Measurements from ENCODE around the gene SPATA13. TPM values are rescaled to one million over a fixed set of nuclear protein-coding genes. Genes with fewer than 3 reads are reported as not detected.

Gene SPATA13
- total and polyA plus RNA-seq, 10 of the 15 experiments (the other 5 are each of a cell fraction or from before 2014, with no cell fraction given): 2.4 to 11.1 (median 10.2) TPM

GRCh38 chr13:24218338-24218737 lies 57.8 kb downstream of the SPATA13 start (continued):
- TF ChIP-seq, protein P1, sequence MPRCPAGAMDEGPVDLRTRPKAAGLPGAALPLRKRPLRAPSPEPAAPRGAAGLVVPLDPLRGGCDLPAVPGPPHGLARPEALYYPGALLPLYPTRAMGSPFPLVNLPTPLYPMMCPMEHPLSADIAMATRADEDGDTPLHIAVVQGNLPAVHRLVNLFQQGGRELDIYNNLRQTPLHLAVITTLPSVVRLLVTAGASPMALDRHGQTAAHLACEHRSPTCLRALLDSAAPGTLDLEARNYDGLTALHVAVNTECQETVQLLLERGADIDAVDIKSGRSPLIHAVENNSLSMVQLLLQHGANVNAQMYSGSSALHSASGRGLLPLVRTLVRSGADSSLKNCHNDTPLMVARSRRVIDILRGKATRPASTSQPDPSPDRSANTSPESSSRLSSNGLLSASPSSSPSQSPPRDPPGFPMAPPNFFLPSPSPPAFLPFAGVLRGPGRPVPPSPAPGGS (IDR thresholded peaks at IDR 0.05; ENCODE audit: borderline replicate concordance, insufficient read depth, low read depth, low read length, poor library complexity, severe bottlenecking): no peak
- TF ChIP-seq WRNIP1 (IDR thresholded peaks at IDR 0.05; ENCODE audit: borderline replicate concordance, low read depth, low read length) (no peak), GATAD2B (conservative IDR thresholded peaks at IDR 0.05; ENCODE audit: low read depth) (no peak)

DNA sequence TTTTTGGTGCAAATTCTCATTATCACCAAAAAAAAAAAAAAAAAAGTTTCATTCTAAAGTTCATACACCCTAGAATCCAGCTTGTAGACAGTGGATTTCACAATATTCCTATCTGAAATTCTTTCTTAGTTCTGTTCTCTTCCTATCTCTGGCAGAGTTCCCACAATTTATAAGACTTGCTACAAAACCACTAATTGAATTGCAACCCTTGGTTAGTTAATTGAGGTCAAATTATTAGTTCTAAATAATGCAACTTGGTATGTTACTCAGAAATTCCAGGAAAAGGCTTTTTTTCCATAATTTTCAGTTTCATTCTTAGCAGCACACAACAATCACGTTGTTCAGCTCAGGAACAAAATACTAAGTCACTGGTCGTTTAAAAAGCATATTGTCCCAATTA lies 58.5 kb downstream of the SPATA13 start:
- Histone ChIP-seq H3K4me3 (no peak overlapping the region), H3K9ac (ENCODE audit: control insufficient read depth, insufficient read depth, low read length) (no peak overlapping the region), H3K36me3 (ENCODE audit: control insufficient read depth in 2 of 2, insufficient read depth in 2 of 2, low read length in 1 of 2) (no peaks in the 10 kb centered on the region), H3K27me3 (replicated peaks in 1 of 2; ENCODE audit: control insufficient read depth in 2 of 2, insufficient read depth in 2 of 2, low read length in 1 of 2) (no peaks in the 10 kb centered on the region; a peak in 1 of 4 replicates), H4K20me1 (ENCODE audit: control insufficient read depth, insufficient read depth) (no peaks in the 10 kb centered on the region), H3K4me2 (ENCODE audit: control insufficient read depth, insufficient read depth) (no peak overlapping the region), H3K9me3 (replicated peaks; ENCODE audit: control insufficient read depth, insufficient read depth, low read length) (no peaks in the 10 kb centered on the region; the same call in 2 of the 3 replicates), H2AFZ (ENCODE audit: control insufficient read depth, low read depth, low read length) (no peak overlapping the region), H3K27ac (ENCODE audit: control insufficient read depth, insufficient read depth) (no peak overlapping the region), H3K4me1 (ENCODE audit: control insufficient read depth, insufficient read depth, low read length) (peaks cover 29% of the 10 kb centered on the region), H3K79me2 (ENCODE audit: control insufficient read depth, insufficient read depth, low read length) (no peaks in the 10 kb centered on the region)
- in situ Hi-C loops (cut with MboI) (no loop called here), intact Hi-C loops (cut with micrococcal nuclease; ENCODE audit: unreplicated experiment) (no loop called here)
- CTCF ChIA-PET: interaction anchor here (0.6 to 15.2 kb wide), 24 partner anchors 9 to 1122 kb away, joined by 3 to 155 read pairs (median 4); no protein-coding TSS in a partner anchor
- ATAC-seq (no peak), DNase-seq (ENCODE audit: low read depth, low spot score) (no peak), FAIRE-seq (no peak)
- POLR2A ChIA-PET: interaction anchor here (0.7 kb wide), 1 partner anchor 348 kb away, joined by 3 read pairs; no protein-coding TSS in a partner anchor
- RAD21 ChIA-PET (ENCODE audit: unreplicated experiment): interaction anchor here (0.6 to 3.5 kb wide), 10 partner anchors 9 to 298 kb away, joined by 3 to 31 read pairs (median 5); no protein-coding TSS in a partner anchor
- no TSS peak for BruUV-seq (replicated peaks)
- SMC1A ChIA-PET (ENCODE audit: uncharacterized antibody, unreplicated experiment): interaction anchor here (0.5 to 6.8 kb wide), 21 partner anchors 10 to 342 kb away, joined by 3 to 74 read pairs (median 4); no protein-coding TSS in a partner anchor
- 18% methylated on average over 2 of the region's 2 CpGs for WGBS (ENCODE audit: insufficient coverage, insufficient replicate concordance, low lambda C conversion rate, missing lambda C conversion rate)
- TF ChIP-seq, protein P2, sequence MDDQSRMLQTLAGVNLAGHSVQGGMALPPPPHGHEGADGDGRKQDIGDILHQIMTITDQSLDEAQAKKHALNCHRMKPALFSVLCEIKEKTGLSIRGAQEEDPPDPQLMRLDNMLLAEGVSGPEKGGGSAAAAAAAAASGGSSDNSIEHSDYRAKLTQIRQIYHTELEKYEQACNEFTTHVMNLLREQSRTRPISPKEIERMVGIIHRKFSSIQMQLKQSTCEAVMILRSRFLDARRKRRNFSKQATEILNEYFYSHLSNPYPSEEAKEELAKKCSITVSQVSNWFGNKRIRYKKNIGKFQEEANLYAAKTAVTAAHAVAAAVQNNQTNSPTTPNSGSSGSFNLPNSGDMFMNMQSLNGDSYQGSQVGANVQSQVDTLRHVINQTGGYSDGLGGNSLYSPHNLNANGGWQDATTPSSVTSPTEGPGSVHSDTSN (IDR thresholded peaks at IDR 0.05; ENCODE audit: insufficient replicate concordance, low read depth, low read length): no peak
- TF ChIP-seq NFIC (IDR thresholded peaks at IDR 0.05; ENCODE audit: low read depth, low read length) (no peak), MTA2 (IDR thresholded peaks at IDR 0.05; ENCODE audit: low read depth) (no peak), CREB1 (IDR thresholded peaks at IDR 0.05; ENCODE audit: low read depth) (no peak)

Data from GM12878 (cell line).